HG02588 (cell line): ENCODE data around the gene ATXN7L3B.
"Not testable (repeated sequence)": the region's sequence is repeated elsewhere in the genome, so short reads cannot be mapped to it uniquely, and the experiment has no call there.

Experiments used
- ATAC-seq: cut with Tn5 transposase; IDR thresholded peaks from one replicate; pipeline ENCODE4 v1.9.1; 2021; ENCODE audit warnings: mild to moderate bottlenecking, moderate library complexity; ENCODE audit not compliant: unreplicated experiment

Gene ATXN7L3B, protein sequence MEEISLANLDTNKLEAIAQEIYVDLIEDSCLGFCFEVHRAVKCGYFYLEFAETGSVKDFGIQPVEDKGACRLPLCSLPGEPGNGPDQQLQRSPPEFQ

DNA sequence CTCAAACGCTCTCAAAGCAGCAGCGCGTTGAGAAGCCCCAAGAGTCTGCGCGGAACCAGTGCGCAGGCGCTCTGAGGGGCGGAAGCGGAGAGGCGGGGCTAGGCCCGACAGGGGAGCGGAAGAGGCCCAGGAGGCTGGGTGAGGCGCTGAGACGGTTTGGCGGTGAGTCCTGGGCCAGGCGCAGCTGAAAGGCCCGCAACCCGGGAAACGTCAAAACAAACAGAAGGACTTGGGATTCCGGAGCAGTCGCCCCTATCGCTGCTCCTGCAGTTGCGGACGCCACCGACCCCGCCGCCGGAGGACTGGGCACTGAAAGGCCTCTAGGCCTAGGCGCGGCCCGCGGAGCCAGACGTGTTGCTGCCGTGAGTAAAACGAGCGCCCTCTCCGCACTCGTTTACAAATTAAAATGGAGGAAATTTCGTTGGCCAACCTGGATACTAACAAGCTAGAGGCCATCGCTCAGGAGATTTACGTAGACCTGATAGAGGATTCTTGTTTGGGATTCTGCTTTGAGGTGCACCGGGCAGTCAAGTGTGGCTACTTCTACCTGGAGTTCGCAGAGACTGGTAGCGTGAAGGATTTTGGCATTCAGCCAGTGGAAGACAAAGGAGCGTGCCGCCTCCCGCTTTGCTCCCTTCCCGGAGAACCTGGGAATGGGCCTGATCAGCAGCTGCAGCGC lies at the start of gene ATXN7L3B:
TSS of gene ATXN7L3B (plus strand) at position 129 of the 679 bp plus-strand sequence. CDS start at position 407, 278 bp downstream.
- peak; percentile 97 for ATAC-seq

DNA sequence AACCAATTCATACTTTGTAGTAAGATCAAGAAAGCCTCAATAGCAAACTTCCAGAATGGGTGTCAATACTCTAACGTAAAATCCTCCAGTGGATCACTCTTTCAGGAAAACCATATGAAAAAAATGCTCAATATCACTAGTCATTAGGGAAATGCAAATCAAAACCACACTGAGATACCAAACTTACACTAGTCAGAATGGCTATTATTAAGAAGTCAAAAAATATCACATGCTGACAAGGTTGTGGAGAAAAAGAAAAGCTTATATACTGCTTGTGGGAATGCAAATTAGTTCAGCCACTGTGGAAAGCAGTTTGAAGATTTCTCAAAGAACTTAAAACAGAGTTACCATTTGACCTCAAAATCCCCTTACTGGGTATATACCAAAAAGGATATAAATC lies 49.5 kb upstream of the ATXN7L3B start:
- ATAC-seq, result peak; percentile 46

DNA sequence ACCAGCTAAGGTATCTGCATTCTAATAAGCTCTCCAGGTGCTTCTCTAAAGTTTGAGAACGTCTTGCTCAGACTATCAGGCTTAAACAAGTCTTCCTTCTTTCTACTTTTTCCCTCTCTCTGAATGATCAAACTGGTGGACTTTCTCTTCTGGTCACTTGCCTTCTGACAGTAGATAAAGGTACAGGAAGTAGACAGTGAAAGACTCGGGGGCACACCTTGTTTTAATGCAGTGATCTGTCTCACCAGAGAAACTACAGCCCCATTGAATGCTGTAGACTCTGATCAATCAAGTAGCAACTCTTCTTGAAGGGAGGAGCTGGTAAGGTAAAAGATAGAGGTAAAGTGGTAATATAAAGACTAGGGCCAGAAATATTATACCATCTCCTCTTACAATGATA lies 48.1 kb upstream of the ATXN7L3B start:
- ATAC-seq, result no peak

DNA sequence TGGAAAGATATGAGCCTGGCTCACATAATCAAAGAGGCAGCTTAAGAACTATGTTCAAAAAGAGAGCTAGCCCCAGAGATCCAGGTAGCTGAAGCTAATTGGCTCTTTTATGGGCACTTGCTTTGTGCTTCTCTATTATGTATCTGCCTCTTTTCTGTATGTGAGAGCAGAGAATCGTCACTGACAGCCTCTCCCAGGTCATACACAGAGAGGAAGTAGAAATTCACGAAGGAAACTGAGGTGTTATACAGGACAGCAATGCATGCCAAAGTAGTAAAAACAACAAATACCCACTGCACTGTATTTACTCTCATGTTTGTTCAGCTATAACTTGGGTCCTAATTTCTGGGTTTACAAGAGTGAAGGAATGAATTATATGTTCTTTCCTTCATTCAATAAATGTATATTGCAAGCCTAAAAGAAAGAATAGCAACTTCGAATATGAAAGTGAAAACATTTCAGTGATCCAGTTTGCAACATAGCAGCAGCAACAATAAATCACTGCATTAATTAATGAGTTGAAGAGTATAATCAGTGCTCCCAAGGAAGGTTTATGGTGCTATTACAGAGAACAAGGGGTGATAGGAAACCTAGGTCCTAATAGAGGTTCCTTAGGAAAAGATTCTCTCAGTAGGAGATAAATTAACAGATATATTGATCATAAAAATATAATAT lies 47.1 kb upstream of the ATXN7L3B start:
- peak; percentile 77 for ATAC-seq

DNA sequence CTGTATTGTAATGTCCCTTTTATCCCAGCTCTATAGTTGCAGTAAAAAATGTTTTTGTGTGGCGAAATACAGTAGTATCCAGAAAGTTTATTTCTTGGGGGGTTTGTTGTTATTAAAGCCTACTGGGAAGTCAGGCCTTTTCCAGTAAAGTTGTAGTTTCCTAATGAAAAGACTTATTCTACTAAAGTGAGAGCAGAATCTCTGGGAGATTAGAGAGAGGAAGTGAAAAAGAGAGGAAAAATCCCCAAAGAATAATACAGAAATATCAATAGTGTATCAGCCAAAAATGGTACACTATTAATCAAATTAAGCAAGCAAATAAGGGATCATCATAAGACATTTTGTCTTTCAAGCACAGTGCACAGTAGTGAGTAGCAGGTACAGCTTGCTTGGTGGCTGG lies 46.3 kb upstream of the ATXN7L3B start:
- ATAC-seq, result no peak

DNA sequence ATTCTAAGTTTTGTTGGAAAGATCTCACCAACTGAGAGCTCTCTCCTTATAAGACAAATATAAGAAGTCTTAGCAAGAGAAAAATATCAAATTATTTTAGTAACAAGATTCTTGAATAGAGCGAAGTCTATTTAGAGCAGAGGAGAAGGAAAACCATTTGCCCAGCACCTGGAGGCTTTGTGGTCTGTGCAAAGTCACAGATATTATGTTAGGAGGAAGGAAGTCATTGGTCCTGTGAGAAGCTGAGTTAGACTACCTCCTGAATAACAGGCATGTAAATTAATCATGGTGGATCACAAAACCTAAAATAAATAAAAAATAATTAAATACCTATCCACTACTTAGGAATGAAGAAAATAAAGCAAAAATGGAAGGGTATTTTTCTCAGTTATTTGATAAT lies 38.4 kb upstream of the ATXN7L3B start:
- no peak for ATAC-seq

DNA sequence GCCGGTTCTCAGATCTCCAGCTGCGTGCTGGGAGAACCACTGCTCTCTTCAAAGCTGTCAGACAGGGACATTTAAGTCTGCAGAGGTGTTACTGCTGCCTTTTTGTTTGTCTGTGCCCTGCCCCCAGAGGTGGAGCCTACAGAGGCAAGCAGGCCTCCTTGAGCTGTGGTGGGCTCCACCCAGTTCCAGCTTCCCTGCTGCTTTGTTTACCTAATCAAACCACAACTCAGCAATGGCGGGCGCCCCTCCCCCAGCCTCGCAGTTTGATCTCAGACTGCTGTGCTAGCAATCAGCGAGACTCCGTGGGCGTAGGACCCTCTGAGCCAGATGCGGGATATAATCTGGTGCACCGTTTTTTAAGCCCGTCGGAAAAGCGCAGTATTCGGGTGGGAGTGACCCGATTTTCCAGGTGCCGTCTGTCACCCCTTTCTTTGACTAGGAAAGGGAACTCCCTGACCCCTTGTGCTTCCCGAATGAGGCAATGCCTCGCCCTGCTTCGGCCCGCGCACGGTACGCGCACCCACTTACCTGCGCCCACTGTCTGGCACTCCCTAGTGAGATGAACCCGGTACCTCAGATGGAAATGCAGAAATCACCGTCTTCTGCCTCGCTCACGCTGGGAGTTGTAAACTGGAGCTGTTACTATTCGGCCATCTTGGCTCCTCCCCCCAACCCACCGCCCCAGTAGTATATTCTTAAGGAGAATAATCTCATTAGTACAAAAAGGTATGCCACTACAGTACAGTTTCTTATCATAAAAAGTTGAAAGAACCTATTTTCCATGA lies 28.6 kb upstream of the ATXN7L3B start:
- not testable (repeated sequence) for ATAC-seq

DNA sequence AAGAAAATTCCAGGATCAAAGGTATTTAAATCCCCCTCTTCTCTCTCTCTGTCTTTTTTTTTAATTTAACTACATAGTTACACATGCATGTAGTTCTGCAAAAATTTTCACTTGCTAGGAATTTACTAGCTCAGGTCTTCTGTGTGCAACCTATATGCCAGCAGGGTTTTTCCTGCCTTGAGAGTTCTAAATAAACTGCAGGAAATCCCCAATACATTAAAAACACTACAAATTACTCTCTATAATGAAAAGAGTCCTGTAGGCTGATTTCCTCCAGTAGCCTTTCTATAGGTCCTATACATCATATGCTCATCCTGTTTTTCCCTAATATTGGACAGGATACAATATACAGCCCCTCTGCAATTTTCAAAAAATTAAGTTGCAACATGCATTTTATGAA lies 27.7 kb upstream of the ATXN7L3B start:
- ATAC-seq, result no peak

DNA sequence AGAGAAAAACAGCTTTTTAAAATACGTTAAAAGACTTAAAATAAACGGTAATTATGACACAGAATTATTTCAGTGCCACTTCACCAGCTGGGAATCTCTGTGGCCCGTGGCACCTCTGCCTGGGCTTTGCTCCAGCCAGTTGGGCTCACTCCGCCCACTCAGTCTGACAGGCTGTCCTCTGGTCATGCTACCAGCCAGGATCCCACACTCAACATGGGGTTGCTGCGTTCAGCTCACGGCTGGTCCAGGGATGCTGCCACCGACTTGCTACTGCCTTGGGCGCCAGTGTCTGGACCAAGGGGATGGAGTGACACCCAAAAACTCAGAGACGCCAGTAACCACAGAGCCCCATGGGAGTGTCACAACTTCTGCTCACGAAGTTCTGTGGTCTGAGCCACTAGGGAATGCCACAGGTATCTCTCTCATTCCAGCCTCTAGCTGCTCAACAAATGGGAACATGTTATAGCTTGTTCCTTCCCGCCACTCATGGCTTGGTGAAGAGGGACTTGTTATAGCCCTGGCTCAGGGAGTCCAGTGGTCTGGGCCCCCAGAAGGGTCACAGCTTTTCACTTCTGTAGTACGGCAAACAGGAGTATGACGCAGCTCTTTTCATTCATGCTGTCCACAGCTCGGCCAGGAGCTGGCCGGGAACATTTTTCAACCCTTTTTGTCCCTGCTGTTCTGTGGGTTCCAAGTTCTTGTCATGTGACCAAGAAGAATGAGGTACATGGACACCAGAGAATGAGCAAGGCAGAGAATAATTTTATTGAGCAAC lies 23.4 kb upstream of the ATXN7L3B start:
- no peak for ATAC-seq

DNA sequence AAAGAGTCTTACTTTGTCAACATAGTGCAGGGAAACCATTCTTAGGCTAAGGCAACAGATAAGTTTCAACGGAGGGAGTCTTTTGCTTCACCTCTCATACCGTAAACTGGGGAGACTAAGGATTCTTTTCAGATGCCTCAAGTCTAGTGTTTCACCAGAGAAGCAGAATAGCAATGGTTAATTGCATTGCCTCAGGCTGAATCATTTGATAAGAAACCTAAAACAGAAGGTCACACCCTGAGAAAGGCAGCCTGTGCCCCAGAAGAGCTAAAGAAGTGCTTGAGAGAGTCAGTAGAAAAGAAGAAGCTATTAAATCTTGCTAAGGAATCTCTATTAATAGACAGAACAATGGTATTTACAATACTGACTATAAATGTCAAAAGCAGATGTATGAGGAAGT lies 21.8 kb upstream of the ATXN7L3B start:
- ATAC-seq, result no peak

DNA sequence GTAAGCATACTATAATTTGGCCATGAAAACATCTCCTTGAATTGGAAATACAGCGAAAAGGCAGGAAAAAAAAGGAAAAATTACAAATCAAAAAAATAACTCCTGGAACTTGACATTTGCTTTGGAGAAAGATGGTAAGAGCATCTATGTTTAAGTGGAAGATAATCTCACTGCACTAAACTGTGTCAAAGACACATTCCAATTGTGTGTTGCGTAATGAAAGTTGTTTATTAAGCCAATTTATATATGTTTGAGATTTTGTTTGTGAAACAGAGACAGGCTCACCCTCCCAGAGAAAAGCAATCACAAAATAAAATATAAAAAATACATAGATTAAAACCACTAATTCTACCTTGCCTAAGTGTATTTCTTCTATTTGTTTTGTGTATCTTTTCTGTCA lies 11.1 kb upstream of the ATXN7L3B start:
- no peak for ATAC-seq

DNA sequence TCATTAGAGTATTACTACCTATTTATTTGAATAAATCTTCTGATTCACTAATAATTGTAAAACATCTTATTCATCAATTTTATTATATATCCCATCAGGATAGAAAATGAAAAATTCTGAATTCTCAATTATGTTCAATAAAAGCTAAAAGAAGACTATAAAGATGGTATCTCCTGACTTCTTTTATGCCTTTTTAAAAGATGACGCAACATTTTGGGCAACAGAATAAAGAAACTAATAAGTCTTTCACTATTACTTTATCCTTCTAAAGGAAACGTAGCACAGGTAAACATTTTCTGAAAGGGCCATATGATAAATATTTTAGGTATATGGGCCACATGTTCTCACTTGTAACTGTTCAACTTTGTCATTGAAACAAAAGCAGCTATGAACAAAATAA lies 10.1 kb upstream of the ATXN7L3B start:
- ATAC-seq, result no peak

DNA sequence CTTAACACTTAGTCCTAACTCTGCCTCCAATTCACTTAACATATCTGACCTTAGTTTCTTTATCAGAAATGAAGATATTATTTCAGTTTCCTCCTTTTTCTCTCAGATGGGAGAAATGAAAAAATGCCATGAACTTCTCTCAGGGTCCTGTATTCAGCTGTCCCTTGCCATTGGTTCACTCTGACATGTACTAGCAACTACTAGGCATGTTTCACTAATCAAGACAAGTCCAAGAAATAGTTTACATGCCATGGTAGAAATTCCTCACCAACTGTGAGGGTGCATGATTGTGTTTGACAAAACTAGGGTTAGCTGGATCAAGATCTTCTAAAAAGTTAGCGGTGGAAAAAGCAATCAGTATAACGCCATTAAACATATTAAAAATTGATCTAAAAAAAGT lies 7.0 kb upstream of the ATXN7L3B start:
- no peak for ATAC-seq

DNA sequence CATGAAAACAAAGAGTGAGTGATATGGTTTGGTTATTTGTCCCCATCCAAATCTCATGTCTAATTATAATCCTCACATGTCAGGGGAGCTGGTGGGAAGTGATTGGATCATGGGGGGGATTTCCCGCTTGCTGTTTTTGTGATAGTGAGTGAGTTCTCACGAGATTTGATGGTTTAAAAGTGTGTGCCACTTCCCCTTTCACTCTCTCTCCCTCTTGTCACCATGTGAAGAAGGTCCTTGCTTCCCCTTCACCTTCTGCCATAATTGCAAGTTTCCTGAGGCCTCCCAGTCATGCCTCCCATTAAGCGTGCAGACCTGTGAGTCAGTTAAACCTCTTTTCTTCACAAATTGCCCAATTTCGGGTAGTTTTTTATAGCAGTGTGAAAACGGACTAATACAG lies 2.1 kb upstream of the ATXN7L3B start:
- no peak for ATAC-seq

DNA sequence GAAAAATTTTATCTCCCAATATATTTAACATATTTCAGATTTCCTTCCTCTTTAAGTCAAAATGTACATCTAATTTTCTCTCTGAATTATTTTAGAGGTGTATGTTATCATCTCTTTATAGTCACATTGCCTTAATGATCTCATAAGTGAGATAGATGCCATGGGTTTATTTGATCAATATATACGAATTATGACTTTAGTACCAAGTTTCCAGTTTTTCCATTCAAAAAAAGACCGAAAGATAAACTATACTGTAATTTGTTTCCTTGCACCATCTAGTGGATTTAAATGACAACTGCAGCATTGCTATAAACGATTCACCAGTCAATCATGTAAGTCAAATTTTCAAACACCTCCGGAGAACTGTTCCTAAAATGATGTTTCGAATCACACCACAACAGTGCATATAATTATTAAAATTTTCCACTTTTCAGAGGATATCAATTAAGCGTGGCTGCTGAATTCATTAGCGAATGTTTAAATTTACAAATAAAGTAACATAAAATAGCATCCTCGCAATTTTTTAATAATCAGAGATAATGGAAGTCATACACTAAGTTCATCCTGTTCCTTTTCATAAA lies 419 bp upstream of the ATXN7L3B start:
- peak; percentile 48 for ATAC-seq

DNA sequence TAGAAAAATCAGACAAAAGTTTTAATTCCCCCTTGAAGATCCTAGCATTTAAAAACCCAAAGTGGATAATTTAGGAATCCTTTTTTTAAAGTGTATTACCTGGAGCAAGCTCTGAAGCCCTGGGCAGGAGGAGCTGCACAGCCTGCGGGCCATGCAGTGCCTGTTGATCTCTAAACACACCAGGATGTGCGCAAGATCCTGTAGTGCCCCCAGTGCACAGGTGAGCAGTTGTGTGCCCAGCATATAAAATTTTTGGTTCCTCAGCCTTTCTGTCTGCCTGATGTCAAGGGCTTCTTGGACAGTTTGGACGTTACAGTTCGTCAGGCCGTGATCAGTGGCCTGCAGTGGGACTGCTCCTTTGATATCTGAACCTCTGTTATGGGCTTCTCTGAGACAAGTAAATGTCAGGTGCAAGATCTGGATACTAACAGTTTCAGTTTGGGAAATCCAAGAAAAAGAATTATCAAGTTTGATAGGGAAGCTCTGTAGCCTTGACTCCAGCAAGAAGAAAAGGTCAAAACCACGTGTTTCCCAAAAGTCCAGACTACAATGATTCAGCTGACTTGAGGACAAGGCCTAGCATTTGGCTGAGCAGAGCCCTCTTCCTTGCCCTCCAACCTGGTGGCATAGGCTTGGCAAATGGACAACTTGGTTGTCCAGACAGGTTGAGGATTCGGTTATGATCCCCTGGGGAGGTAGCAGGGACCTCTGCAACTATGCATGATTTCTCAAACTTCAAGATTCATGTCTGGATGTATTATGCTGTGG lies 1.0 kb downstream of the ATXN7L3B start:
- no peak for ATAC-seq

DNA sequence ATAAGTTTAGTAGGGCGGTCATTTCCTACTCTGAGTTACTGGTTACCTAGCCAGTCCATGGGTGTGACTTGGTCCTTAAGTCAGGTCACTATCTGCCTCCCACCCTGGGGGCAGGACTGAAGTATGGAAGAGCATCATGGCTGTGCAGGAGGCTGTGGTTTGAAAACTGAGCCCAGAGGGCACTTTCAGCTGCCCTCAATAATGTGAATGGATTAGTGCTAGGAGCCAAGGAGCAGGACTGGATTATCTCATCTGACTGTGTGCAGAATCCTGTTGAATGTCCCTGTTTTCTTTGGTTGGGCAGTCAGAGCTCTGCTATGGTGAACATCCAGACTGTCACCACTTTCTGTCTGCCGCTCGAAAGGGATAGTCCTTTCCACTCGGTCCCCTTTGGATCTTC lies 1.6 kb downstream of the ATXN7L3B start:
- no peak for ATAC-seq

DNA sequence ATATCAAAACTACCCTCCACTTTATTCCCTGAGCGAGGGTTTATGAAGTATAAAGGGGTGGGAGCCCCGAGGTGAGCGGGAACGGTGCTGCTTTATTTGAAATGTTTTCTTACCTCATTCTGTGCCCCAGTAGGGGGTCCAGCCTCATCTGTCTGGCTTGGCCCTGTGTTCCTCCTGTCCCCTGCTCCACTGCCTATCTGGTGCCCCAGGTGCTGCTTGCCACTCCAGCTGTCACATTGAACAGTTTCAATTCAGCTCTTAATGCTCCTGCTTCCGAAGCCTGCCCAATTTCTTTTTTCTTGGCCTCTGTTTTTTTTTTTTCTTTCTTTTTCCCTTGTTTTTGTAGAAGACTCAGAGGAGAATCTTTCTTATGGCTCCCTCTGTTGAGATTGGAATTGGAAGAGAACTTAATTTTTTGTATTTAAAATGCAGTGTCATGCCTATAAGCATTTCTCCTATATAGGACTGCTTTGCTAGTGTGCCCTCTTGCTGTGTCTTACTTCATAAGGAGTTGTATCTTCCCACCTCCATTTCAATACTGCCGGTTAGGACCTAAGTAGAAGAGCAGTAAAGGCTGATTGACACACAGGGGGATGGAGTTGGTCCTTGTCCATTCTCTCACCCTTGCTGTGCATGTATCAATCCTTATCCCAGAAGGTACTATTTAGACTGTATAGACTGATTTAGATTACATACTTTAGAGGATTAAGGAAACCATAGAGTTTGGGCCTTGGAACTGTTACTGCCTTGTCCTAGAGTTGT lies 2.3 kb downstream of the ATXN7L3B start:
- ATAC-seq, result no peak

DNA sequence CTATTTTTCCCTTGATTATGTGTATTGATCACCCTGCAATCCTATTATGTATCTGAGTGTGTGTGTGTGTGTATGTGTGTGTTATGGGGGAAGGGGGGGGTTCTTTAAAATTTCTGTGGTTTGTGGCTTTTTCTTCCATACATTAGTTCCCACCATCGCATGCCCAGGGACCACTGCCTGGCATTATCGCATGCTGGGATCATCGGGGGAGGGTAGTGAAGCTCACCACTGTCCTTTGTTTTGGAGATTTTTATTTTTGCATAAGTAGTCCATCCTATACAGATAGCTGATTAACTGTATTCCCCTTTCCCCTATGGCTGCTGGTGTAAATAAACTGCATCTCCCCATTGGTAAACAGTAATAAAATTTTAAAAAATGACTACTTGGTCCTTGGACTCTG lies 3.4 kb downstream of the ATXN7L3B start:
- no peak for ATAC-seq
